Right ventricle myocardium superior (tissue), 1 donor: ENCODE data around the gene GAS2L2. TPM values are rescaled to one million over a fixed set of nuclear protein-coding genes. Genes with fewer than 3 reads are reported as not detected.
A peak's percentile ranks its signal among the peaks of the same experiment; 100 is the strongest.

ENCODE experiments used
- ATAC-seq: fragments of 200-7000 bp; cut with Tn5 transposase; one replicate; pipeline ENCODE4 v1.9.1; 2020; ENCODE audit warnings: mild to moderate bottlenecking; ENCODE audit not compliant: poor library complexity
- DNase-seq: peaks from one replicate; pipeline ENCODE4 v3.0.0-alpha.2; 2020
- intact Hi-C: fragments of 100-400 bp; cut with DNase I; formaldehyde crosslinking; loops from one replicate; pipeline ENCODE4 v1.11.2; 2022
- long read RNA-seq: library from polyadenylated mRNA; unstranded; transcript quantifications from one replicate; pipeline ENCODE4 v2.0.0, GENCODE V29; 2021
- total RNA-seq: library from RNA; stranded (reverse); fragmentation: NEBNext Ultra II Directional; extraction: Animal tissue kit (Norgen Biotek cat#: 25700); gene quantifications from one replicate; pipeline ENCODE4 v1.2.1, GENCODE V29; 2021
- donor health status: DM: no; HTN: yes; CAD: no; lungs with severe emphysema.

Gene GAS2L2
- total RNA-seq = 0.11 TPM
- long read RNA-seq = 0 reads

- no peak for DNase-seq
- peak; percentile 58 for ATAC-seq
Observed at GRCh38 chr17:35752945-35753764, at the start of gene GAS2L2. Gene GAS2L2, minus strand, starts transcription at chr17:35753239. Its CDS starts 389 bp downstream, at chr17:35752850.

GRCh38 chr17:35801583-35802224 is 48.7 kb upstream of the GAS2L2 start:
- peak; percentile 50 for ATAC-seq
- intact Hi-C loops = no loop called here
- DNase-seq = peak; percentile 93

More at GRCh38 chr17:35752945-35753764, at the start of gene GAS2L2:
- intact Hi-C loops = no loop called here

GRCh38 chr17:35799942-35800341 is 46.9 kb upstream of the GAS2L2 start:
- ATAC-seq (peak; percentile 79), DNase-seq (peak; percentile 87)
- intact Hi-C loops = no loop called here

GRCh38 chr17:35797918-35798317 is 44.9 kb upstream of the GAS2L2 start:
- intact Hi-C loops = no loop called here
- no peak for ATAC-seq
- DNase-seq = no peak

- ATAC-seq = no peak
- DNase-seq = no peak
- intact Hi-C loops = no loop called here
Observed at GRCh38 chr17:35797370-35797769, 44.3 kb upstream of the GAS2L2 start.

- intact Hi-C loops = no loop called here
- DNase-seq = no peak
- ATAC-seq = no peak
Observed at GRCh38 chr17:35796942-35797341, 43.9 kb upstream of the GAS2L2 start.

GRCh38 chr17:35795871-35796265 is 42.8 kb upstream of the GAS2L2 start:
- DNase-seq (no peak), ATAC-seq (no peak)
- intact Hi-C loops = no loop called here

- DNase-seq (peak; percentile 73), ATAC-seq (peak; percentile 73)
- intact Hi-C loops = no loop called here
Observed at GRCh38 chr17:35795007-35795870, 42.2 kb upstream of the GAS2L2 start, which contains the start of gene MMP28. Gene MMP28, minus strand, starts transcription at chr17:35795641. Its CDS starts 264 bp downstream, at chr17:35795377.

GRCh38 chr17:35793257-35793656 is 40.2 kb upstream of the GAS2L2 start:
- ATAC-seq = no peak
- no peak for DNase-seq
- intact Hi-C loops = no loop called here

GRCh38 chr17:35791681-35792350 is 38.8 kb upstream of the GAS2L2 start:
- ATAC-seq (no peak), DNase-seq (no peak)
- intact Hi-C loops = no loop called here

GRCh38 chr17:35790841-35791240 is 37.8 kb upstream of the GAS2L2 start:
- DNase-seq (no peak), ATAC-seq (no peak)
- intact Hi-C loops = no loop called here

GRCh38 chr17:35788477-35789368 is 35.7 kb upstream of the GAS2L2 start:
- peak; percentile 56 for ATAC-seq
- intact Hi-C loops = no loop called here
- DNase-seq = no peak

- intact Hi-C loops = no loop called here
- DNase-seq (no peak), ATAC-seq (no peak)
Observed at GRCh38 chr17:35786941-35787432, 33.9 kb upstream of the GAS2L2 start.

- no peak for DNase-seq
- ATAC-seq = no peak
- intact Hi-C loops = no loop called here
Observed at GRCh38 chr17:35784895-35785294, 31.9 kb upstream of the GAS2L2 start.

GRCh38 chr17:35780950-35781349 is 27.9 kb upstream of the GAS2L2 start:
- DNase-seq (no peak), ATAC-seq (no peak)
- intact Hi-C loops = no loop called here

GRCh38 chr17:35778641-35779196 is 25.7 kb upstream of the GAS2L2 start:
- DNase-seq = no peak
- intact Hi-C loops = no loop called here
- ATAC-seq = no peak

GRCh38 chr17:35775583-35775982 is 22.5 kb upstream of the GAS2L2 start:
- no peak for DNase-seq
- no peak for ATAC-seq
- intact Hi-C loops = no loop called here
